ENCODE data around the gene CADM1.

DNA sequence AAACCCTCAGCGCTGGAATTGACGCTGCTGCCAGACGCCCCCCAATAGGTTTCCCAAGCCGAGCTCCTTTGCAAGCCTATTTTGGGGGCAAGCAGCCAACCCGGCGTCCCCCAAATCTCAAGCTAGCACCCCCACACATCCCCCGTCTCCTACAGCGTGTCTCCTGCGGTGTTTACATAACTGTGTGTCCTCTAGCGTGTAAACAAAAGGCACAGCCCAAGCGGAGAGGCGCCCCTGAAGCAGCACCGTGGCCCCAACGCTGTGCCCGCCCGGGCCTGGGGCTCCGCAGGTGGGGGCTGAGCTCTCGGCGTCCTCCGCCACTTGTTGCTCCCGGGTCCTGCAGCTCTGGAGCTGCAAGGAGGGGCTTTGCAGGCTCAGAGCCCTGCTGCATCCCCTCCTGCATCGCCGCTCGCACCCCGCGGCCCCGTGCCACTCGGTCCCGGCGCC is 1.6 kb downstream of the CADM1 start:
- TF ChIP-seq, protein P1, sequence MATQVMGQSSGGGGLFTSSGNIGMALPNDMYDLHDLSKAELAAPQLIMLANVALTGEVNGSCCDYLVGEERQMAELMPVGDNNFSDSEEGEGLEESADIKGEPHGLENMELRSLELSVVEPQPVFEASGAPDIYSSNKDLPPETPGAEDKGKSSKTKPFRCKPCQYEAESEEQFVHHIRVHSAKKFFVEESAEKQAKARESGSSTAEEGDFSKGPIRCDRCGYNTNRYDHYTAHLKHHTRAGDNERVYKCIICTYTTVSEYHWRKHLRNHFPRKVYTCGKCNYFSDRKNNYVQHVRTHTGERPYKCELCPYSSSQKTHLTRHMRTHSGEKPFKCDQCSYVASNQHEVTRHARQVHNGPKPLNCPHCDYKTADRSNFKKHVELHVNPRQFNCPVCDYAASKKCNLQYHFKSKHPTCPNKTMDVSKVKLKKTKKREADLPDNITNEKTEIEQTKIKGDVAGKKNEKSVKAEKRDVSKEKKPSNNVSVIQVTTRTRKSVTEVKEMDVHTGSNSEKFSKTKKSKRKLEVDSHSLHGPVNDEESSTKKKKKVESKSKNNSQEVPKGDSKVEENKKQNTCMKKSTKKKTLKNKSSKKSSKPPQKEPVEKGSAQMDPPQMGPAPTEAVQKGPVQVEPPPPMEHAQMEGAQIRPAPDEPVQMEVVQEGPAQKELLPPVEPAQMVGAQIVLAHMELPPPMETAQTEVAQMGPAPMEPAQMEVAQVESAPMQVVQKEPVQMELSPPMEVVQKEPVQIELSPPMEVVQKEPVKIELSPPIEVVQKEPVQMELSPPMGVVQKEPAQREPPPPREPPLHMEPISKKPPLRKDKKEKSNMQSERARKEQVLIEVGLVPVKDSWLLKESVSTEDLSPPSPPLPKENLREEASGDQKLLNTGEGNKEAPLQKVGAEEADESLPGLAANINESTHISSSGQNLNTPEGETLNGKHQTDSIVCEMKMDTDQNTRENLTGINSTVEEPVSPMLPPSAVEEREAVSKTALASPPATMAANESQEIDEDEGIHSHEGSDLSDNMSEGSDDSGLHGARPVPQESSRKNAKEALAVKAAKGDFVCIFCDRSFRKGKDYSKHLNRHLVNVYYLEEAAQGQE (IDR thresholded peaks at IDR 0.05; ENCODE audit: insufficient read depth in 1 of 2, low read depth in 2 of 2, low read length in 2 of 2): no peak
- no peak for TF ChIP-seq POLR2AphosphoS5 (IDR thresholded peaks at IDR 0.05; ENCODE audit: low read depth, low read length)
- no peak for TF ChIP-seq SIN3A (IDR thresholded peaks at IDR 0.05; ENCODE audit: borderline replicate concordance, insufficient read depth, low read length)

Measured in PFSK-1 (cell line).